Measurements from ENCODE around the gene ARHGAP29.

- TF ChIP-seq JUNB (IDR thresholded peaks at IDR 0.05), result no peak
- no peak for TF ChIP-seq CTCF (IDR thresholded peaks at IDR 0.05)
- TF ChIP-seq CBX2 (IDR thresholded peaks at IDR 0.05; ENCODE audit: borderline replicate concordance, low read depth), result no peak
- TF ChIP-seq FOSL2 (IDR thresholded peaks at IDR 0.05), result no peak
- no peak for TF ChIP-seq FOSL2 (CRISPR knock-in tag; IDR thresholded peaks at IDR 0.05)
- TF ChIP-seq POLR2AphosphoS2 (conservative IDR thresholded peaks at IDR 0.05; ENCODE audit: low read length), result no peak
- TF ChIP-seq EHMT2 (IDR thresholded peaks at IDR 0.05; ENCODE audit: low read depth), result no peak
- TF ChIP-seq CEBPB (IDR thresholded peaks at IDR 0.05), result no peak
- TF ChIP-seq REST (IDR thresholded peaks at IDR 0.05), result no peak
- TF ChIP-seq RCOR1 (IDR thresholded peaks at IDR 0.05; ENCODE audit: low read depth, low read length), result no peak
- no peak for TF ChIP-seq POLR2A (IDR thresholded peaks at IDR 0.05; ENCODE audit: low read length)
- TF ChIP-seq RAD21 (conservative IDR thresholded peaks at IDR 0.05 in 1 of 2, IDR thresholded peaks at IDR 0.05 in 1 of 2), result no peak
These were observed 27.4 kb downstream of the ARHGAP29 start for GRCh38 chr1:94209982-94210381.
